Measurements from ENCODE around the gene SCN5A.

- TF ChIP-seq CTBP1 (IDR thresholded peaks at IDR 0.05; ENCODE audit: borderline replicate concordance) (no peak), FOXA1 (IDR thresholded peaks at IDR 0.05) (no peak), FOXM1 (IDR thresholded peaks at IDR 0.05; ENCODE audit: borderline replicate concordance) (no peak), NFRKB (IDR thresholded peaks at IDR 0.05) (no peak), ELF4 (IDR thresholded peaks at IDR 0.05) (no peak), SP1 (IDR thresholded peaks at IDR 0.05) (no peak), TARDBP (IDR thresholded peaks at IDR 0.05) (no peak)
Observed at GRCh38 chr3:38652934-38653333, 3.4 kb upstream of the SCN5A start.

All from HEK293T (cell line).